ENCODE results near the gene NPTN. TPM values are rescaled to one million over a fixed set of nuclear protein-coding genes. Genes with fewer than 3 reads are reported as not detected.
A peak's percentile ranks its signal among the peaks of the same experiment; 100 is the strongest.

NPTN gene
- total RNA-seq, 1 donor from 2014 or later, result 147 TPM

GRCh38 chr15:73605759-73606436 lies 27.3 kb downstream of the NPTN start:
- DNase-seq (ENCODE audit: low spot score in 2 of 2), result no peak
- no peak for TF ChIP-seq CTCF (IDR thresholded peaks at IDR 0.05)
- peak overlapping the region in 1 of 2 donors; percentile 37 for H3K27ac ChIP-seq
- H3K4me3 ChIP-seq, result no peak overlapping the region
- peaks cover 12 to 75% of the 10 kb centered on the region in 2 donors for H3K4me1 ChIP-seq
- intact Hi-C loops (cut with DNase I), result no loop called here
- H3K36me3 ChIP-seq, result no peaks in the 10 kb centered on the region
- H3K27me3 ChIP-seq, result no peaks in the 10 kb centered on the region
- H3K9me3 ChIP-seq, result no peaks in the 10 kb centered on the region

- peaks cover 14 to 79% of the 10 kb centered on the region in 2 donors for H3K4me1 ChIP-seq
Observed at GRCh38 chr15:73604477-73604876, 28.7 kb downstream of the NPTN start.

GRCh38 chr15:73602992-73603391 lies 30.2 kb downstream of the NPTN start:
- H3K4me3 ChIP-seq, result no peak overlapping the region
- TF ChIP-seq CTCF (IDR thresholded peaks at IDR 0.05), result no peak
- H3K9me3 ChIP-seq, result no peaks in the 10 kb centered on the region
- DNase-seq (ENCODE audit: low spot score in 2 of 2), result no peak
- no peaks in the 10 kb centered on the region for H3K36me3 ChIP-seq
- H3K27ac ChIP-seq, result peak overlapping the region; percentile 64 to 69
- intact Hi-C loops (cut with DNase I), result no loop called here
- no peaks in the 10 kb centered on the region for H3K27me3 ChIP-seq
- peaks cover 25 to 82% of the 10 kb centered on the region in 2 donors for H3K4me1 ChIP-seq

More at GRCh38 chr15:73604477-73604876, 28.7 kb downstream of the NPTN start:
- no peak for DNase-seq (ENCODE audit: low spot score in 2 of 2)
- Histone ChIP-seq H3K9me3 (no peaks in the 10 kb centered on the region), H3K27me3 (no peaks in the 10 kb centered on the region), H3K36me3 (no peaks in the 10 kb centered on the region), H3K4me3 (no peak overlapping the region), H3K27ac (no peak overlapping the region)
- no peak for TF ChIP-seq CTCF (IDR thresholded peaks at IDR 0.05)
- intact Hi-C loops (cut with DNase I), result no loop called here

- TF ChIP-seq CTCF (IDR thresholded peaks at IDR 0.05), result no peak
- peaks cover 31 to 82% of the 10 kb centered on the region in 2 donors for H3K4me1 ChIP-seq
- no peak for DNase-seq (ENCODE audit: low spot score in 2 of 2)
- no peaks in the 10 kb centered on the region for H3K36me3 ChIP-seq
- peak overlapping the region; percentile 64 to 69 for H3K27ac ChIP-seq
- no peaks in the 10 kb centered on the region for H3K27me3 ChIP-seq
- no peaks in the 10 kb centered on the region for H3K9me3 ChIP-seq
- no peak overlapping the region for H3K4me3 ChIP-seq
- intact Hi-C loops (cut with DNase I), result no loop called here
Observed at GRCh38 chr15:73602446-73602843, 30.7 kb downstream of the NPTN start.

GRCh38 chr15:73601451-73602445 lies 31.4 kb downstream of the NPTN start:
- Histone ChIP-seq H3K27me3 (no peaks in the 10 kb centered on the region), H3K27ac (peak overlapping the region; percentile 64 to 69), H3K36me3 (no peaks in the 10 kb centered on the region), H3K4me1 (peaks cover 31 to 85% of the 10 kb centered on the region in 2 donors), H3K4me3 (no peak overlapping the region), H3K9me3 (no peaks in the 10 kb centered on the region)
- TF ChIP-seq CTCF (IDR thresholded peaks at IDR 0.05), result no peak
- no peak for DNase-seq (ENCODE audit: low spot score in 2 of 2)
- intact Hi-C loops (cut with DNase I), result loop anchor here (2.0 kb wide), 1 partner anchor 31 kb away; the partner anchor contains the start of gene NPTN
